Thymus (tissue), 11 donors: ENCODE results near the gene CENATAC. TPM values are rescaled to one million over a fixed set of nuclear protein-coding genes. Genes with fewer than 3 reads are reported as not detected.
"Not testable (repeated sequence)": the region's sequence is repeated elsewhere in the genome, so short reads cannot be mapped to it uniquely, and the experiment has no call there.

ENCODE experiments used
- DNase-seq, 9 donors: peaks; one replicate each; pipeline ENCODE4 v3.0.0-alpha.2; 2013; ENCODE audit warnings: low spot score in 9 of 9, low read depth in 6 of 9, missing footprints in 1 of 9
- H3K27ac ChIP-seq, 2 donors: one replicate each; pipeline ENCODE4 v1.5.1; 2013; ENCODE audit warnings: control low read depth in 1 of 2, low read depth in 1 of 2, low read length in 1 of 2, mild to moderate bottlenecking in 1 of 2, moderate library complexity in 1 of 2
- H3K27me3 ChIP-seq, 2 donors: one replicate each; pipeline ENCODE4 v1.5.1; 2013; ENCODE audit warnings: low read length in 1 of 2; ENCODE audit not compliant: control insufficient read depth in 2 of 2, insufficient read depth in 1 of 2
- H3K36me3 ChIP-seq, 2 donors: one replicate each; pipeline ENCODE4 v1.5.1; 2013; ENCODE audit warnings: low read length in 1 of 2, mild to moderate bottlenecking in 1 of 2, moderate library complexity in 1 of 2; ENCODE audit not compliant: control insufficient read depth in 2 of 2, insufficient read depth in 2 of 2
- H3K4me1 ChIP-seq, 2 donors: one replicate each; pipeline ENCODE4 v1.5.1; 2013; ENCODE audit warnings: low read length in 2 of 2; ENCODE audit not compliant: control insufficient read depth in 2 of 2, insufficient read depth in 2 of 2
- H3K4me3 ChIP-seq, 2 donors: one replicate each; pipeline ENCODE4 v1.5.1; 2013; ENCODE audit warnings: low read length in 2 of 2, control low read depth in 1 of 2, mild to moderate bottlenecking in 1 of 2
- H3K9me3 ChIP-seq, 2 donors: one replicate each; pipeline ENCODE4 v1.5.1; 2013; ENCODE audit warnings: low read length in 1 of 2, mild to moderate bottlenecking in 1 of 2; ENCODE audit not compliant: control insufficient read depth in 2 of 2, insufficient read depth in 1 of 2
- WGBS: extraction: QIAGEN DNeasy Blood & Tissue Kit; methylation state at CpG from one replicate; pipeline ENCODE4 v1.1.7; 2013; 5-methylcytosine and 5-hydroxymethylcytosine counted together
- polyA plus RNA-seq: library from polyadenylated mRNA; stranded (reverse); fragments of 200-250 nt; gene quantifications from one replicate; pipeline ENCODE4 v1.2.3, GENCODE V29; 2013
- total RNA-seq: library from RNA; stranded (reverse); fragments of 120-200 nt; gene quantifications from one replicate; pipeline ENCODE4 v1.2.4, GENCODE V29; 2013
- donor health status: healthy.

The CENATAC gene
- total and polyA plus RNA-seq, 2 donors = 15.5 to 79.1 TPM

DNA sequence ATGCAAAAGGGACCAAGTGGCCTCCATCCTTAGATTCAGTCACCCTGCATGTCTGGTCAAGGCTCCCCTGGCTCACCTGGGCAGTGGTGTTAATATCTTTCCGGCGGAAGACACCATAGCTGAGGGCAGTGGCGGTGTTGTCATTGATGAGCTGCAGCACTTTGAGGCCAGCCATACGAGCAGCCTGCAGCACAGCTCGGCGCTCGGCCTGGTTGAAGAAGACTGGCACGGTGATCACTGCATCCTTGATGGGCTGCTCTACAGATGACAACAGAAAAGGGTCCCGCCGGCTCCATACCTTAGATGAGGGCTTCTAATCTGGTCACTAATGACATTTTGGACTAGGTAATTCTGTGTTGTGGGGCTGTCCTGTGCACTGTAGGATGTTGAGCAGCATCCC lies 56.5 kb downstream of the CENATAC start:
- DNase-seq = no peak
- H3K4me1 ChIP-seq = peaks cover 12 to 23% of the 10 kb centered on the region in 2 donors
- 98% methylated on average over 10 of the region's 10 CpGs for WGBS

GRCh38 chr11:119055901-119056300 lies 58.0 kb downstream of the CENATAC start:
- Histone ChIP-seq H3K4me1 (peaks cover 12 to 23% of the 10 kb centered on the region in 2 donors), H3K27me3 (no peaks in the 10 kb centered on the region), H3K27ac (peak overlapping the region in 1 of 2 donors; percentile 83), H3K4me3 (peak overlapping the region; percentile 88 to 90), H3K36me3 (peaks cover 38 to 47% of the 10 kb centered on the region in 2 donors), H3K9me3 (no peaks in the 10 kb centered on the region)
- WGBS = 74% methylated on average over 6 of the region's 6 CpGs
- DNase-seq = peak in 1 of 9 donors; percentile 24

More for the DNA sequence above, 56.5 kb downstream of the CENATAC start:
- Histone ChIP-seq H3K4me3 (no peak overlapping the region), H3K9me3 (no peaks in the 10 kb centered on the region), H3K27me3 (no peaks in the 10 kb centered on the region), H3K27ac (no peak overlapping the region), H3K36me3 (peaks cover 48 to 61% of the 10 kb centered on the region in 2 donors)

GRCh38 chr11:119056421-119056999 lies 58.6 kb downstream of the CENATAC start:
- Histone ChIP-seq H3K27ac (peak overlapping the region; percentile 83 to 92), H3K36me3 (peaks cover 32 to 41% of the 10 kb centered on the region in 2 donors), H3K4me3 (peak overlapping the region; percentile 88 to 90), H3K9me3 (no peaks in the 10 kb centered on the region), H3K27me3 (no peaks in the 10 kb centered on the region), H3K4me1 (peaks cover 12 to 23% of the 10 kb centered on the region in 2 donors)
- DNase-seq = peak in 4 of 9 donors; percentile 19 to 60 (median 36)
- under 1% methylated on average over 48 of the region's 48 CpGs for WGBS

DNA sequence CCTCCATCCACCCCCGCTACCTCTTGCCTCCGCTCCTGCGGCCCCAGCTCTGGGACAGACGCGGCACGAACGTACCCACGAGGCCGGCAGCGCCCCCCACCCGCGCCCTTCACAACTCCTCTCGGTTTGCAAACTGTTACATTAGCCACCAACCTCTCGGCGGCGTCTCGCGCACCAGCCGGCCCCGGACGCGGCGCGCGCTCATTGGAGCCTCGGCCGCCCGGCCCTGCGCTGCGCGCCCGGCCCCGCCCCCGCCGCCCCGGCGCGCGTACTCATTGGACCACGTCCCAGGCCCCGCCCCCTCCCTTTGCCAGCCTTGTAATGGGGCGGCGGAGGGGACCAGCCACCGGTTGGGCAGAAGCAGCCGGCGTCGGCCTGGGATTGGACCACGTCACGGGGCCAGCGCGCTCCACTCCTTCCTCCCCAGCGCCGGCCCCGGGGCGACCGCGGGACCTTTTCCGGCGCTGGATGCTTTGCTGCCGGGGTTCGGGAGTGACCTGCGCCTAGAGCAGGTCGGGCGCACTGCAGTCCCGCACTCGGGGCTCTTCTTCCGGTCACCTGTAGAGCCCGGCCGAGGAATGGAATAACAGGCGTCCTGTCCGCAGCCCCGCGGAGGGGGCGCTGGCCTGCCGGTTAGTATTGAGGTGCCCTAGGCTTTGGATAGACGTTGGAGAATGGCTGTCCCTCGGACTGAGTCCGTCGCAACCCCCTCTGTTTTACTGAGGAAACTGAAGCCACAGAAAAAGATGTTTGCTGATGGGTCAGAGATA lies 59.2 kb downstream of the CENATAC start, which contains the start of gene HYOU1:
Gene HYOU1, minus strand, starts transcription at position 206 of the 770 bp plus-strand sequence. CDS start 1,045 bp downstream, outside the sequence.
- Histone ChIP-seq H3K4me3 (peak within 1 kb of the TSS; percentile 88 to 90), H3K9me3 (no peaks in the 10 kb centered on the region), H3K27me3 (no peaks in the 10 kb centered on the region), H3K4me1 (peaks cover 12 to 23% of the 10 kb centered on the region in 2 donors), H3K27ac (peak within 1 kb of the TSS; percentile 85 to 92), H3K36me3 (peaks cover 25 to 34% of the 10 kb centered on the region in 2 donors)
- under 1% methylated on average over 79 of the region's 79 CpGs for WGBS
- peak; percentile 78 to 99 (median 95) for DNase-seq

DNA sequence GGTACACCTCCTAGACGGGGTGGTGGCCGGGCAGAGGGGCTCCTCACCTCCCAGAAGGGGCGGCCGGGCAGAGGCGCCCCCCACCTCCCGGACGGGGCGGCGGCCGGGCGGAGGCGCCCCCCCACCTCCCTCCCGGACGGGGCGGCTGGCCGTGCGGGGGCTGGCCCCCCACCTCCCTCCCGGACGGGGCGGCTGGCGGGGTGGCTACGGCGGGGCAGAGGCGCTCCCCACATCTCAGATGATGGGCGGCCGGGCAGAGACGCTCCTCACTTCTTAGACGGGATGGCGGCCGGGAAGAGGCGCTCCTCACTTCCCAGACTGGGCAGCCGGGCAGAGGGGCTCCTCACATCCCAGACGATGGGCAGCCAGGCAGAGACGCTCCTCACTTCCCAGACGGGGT lies 61.2 kb downstream of the CENATAC start:
- Histone ChIP-seq H3K36me3 (peaks cover 9 to 15% of the 10 kb centered on the region in 2 donors), H3K4me1 (peaks cover 12 to 23% of the 10 kb centered on the region in 2 donors)
- DNase-seq, H3K9me3 ChIP-seq, H3K27ac ChIP-seq, H3K27me3 ChIP-seq, H3K4me3 ChIP-seq: not testable (repeated sequence)
- WGBS = 96% methylated on average over 31 of the region's 35 CpGs

GRCh38 chr11:119061256-119061655 lies 63.3 kb downstream of the CENATAC start:
- WGBS = 97% methylated on average over 3 of the region's 3 CpGs
- no peaks in the 10 kb centered on the region for H3K9me3 ChIP-seq
- H3K27me3 ChIP-seq = no peaks in the 10 kb centered on the region

DNA sequence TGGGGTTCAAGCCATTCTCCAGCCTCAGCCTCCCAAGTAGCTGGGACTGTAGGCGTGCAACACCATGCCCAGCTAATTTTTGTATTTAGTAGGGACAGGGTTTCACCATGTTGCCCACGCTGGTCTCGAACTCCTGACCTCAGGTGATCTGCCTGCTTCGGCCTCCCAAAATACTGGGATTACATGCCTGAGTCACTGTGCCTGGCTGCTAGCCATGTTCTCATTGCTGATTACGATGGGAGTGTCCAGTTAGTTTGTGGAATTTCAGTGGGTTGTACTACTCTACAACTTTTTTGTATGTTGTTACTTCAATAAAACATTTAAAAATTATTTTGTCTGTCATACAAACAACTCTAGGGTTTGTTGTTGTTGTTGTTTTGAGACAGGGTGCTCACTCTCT lies 64.8 kb downstream of the CENATAC start:
- no peaks in the 10 kb centered on the region for H3K9me3 ChIP-seq
- peaks cover 10 to 21% of the 10 kb centered on the region in 2 donors for H3K4me1 ChIP-seq
- WGBS = 97% methylated on average over 5 of the region's 5 CpGs
- H3K36me3 ChIP-seq = peaks cover 0 to 4% of the 10 kb centered on the region in 2 donors
- DNase-seq = no peak
- no peak overlapping the region for H3K4me3 ChIP-seq
- no peaks in the 10 kb centered on the region for H3K27me3 ChIP-seq
- H3K27ac ChIP-seq = no peak overlapping the region

More at GRCh38 chr11:119061256-119061655, 63.3 kb downstream of the CENATAC start:
- Histone ChIP-seq H3K27ac (no peak overlapping the region), H3K4me1 (peaks cover 6 to 16% of the 10 kb centered on the region in 2 donors), H3K36me3 (peaks cover 0 to 4% of the 10 kb centered on the region in 2 donors), H3K4me3 (no peak overlapping the region)
- DNase-seq = no peak

DNA sequence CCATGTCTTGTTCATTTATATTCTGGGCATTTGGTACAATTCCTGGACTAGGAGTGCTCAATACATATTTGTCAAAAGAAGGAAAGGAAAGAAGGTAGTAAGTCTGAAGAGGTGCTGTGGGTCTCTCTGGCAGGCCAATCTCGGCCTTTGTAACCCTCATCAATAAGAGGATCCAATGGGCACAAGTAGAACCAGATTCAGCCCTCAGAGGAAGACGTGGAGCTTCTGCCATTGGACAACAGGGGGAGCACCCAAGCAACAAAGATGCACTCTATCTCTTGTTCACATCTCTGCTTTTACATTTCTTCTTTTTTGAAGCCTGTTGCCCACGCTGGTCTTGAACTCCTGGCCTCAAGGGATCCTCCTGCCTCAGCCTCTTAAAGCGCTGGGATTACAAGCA lies 67.4 kb downstream of the CENATAC start:
- Histone ChIP-seq H3K4me1 (peaks cover 13 to 24% of the 10 kb centered on the region in 2 donors), H3K27me3 (no peaks in the 10 kb centered on the region), H3K4me3 (no peak overlapping the region), H3K27ac (no peak overlapping the region), H3K9me3 (no peaks in the 10 kb centered on the region), H3K36me3 (peaks cover 3 to 4% of the 10 kb centered on the region in 2 donors)
- peak in 3 of 9 donors; percentile 27 to 61 (median 44) for DNase-seq
- 78% methylated on average over 4 of the region's 4 CpGs for WGBS
